Right cardiac atrium (tissue), 5 donors: ENCODE measurements around the gene SLC22A25. TPM values are rescaled to one million over a fixed set of nuclear protein-coding genes. Genes with fewer than 3 reads are reported as not detected.
A peak's percentile ranks its signal among the peaks of the same experiment; 100 is the strongest.

ENCODE experiments used
- ATAC-seq, 2 donors: fragments of 200-7000 bp; cut with Tn5 transposase; one replicate each; pipeline versions ENCODE4 v1.8.0 to v1.9.1; 2020; ENCODE audit warnings: moderate library complexity in 2 of 2, mild to moderate bottlenecking in 1 of 2
- DNase-seq, 3 donors: peaks; one replicate each; pipeline ENCODE4 v3.0.0-alpha.2; 2020
- H3K27ac ChIP-seq: one replicate; pipeline ENCODE4 v1.5.1; 2013; ENCODE audit warnings: mild to moderate bottlenecking, low read length, control low read depth, moderate library complexity
- H3K27me3 ChIP-seq: one replicate; pipeline ENCODE4 v1.6.1; 2013; ENCODE audit not compliant: control insufficient read depth, insufficient read depth
- H3K4me1 ChIP-seq: one replicate; pipeline ENCODE4 v1.6.1; 2013; ENCODE audit warnings: low read length; ENCODE audit not compliant: control insufficient read depth, insufficient read depth
- H3K4me3 ChIP-seq: one replicate; pipeline ENCODE4 v1.5.1; 2013; ENCODE audit warnings: low read length, control low read depth
- H3K9me3 ChIP-seq: one replicate; pipeline ENCODE4 v1.6.1; 2013; ENCODE audit warnings: low read length; ENCODE audit not compliant: control insufficient read depth
- WGBS: extraction: QIAGEN DNeasy Blood & Tissue Kit; methylation state at CpG from one replicate; pipeline ENCODE4 v1.1.7; 2013; 5-methylcytosine and 5-hydroxymethylcytosine counted together
- intact Hi-C, 4 donors: fragments of 100-400 bp; cut with DNase I; formaldehyde crosslinking; loops; one replicate each; pipeline versions ENCODE4 v1.11.0 to v1.14.0; 2022 to 2023
- long read RNA-seq, 4 donors: library from polyadenylated mRNA; unstranded; transcript quantifications; one replicate each; pipeline ENCODE4 v2.0.0, GENCODE V29; 2020 to 2021
- polyA plus RNA-seq: library from polyadenylated mRNA; stranded (reverse); fragments of 200-250 nt; gene quantifications from one replicate; pipeline ENCODE4 v1.2.3, GENCODE V29; 2013
- total RNA-seq, 4 donors: library from RNA; stranded (reverse); fragmentation: NEBNext Ultra II Directional; extraction: Animal tissue kit (Norgen Biotek cat#: 25700); gene quantifications; one replicate each; pipeline ENCODE4 v1.2.1, GENCODE V29; 2021
- donor health status: healthy with polysubstance abuse.
- donor health status: DM: no; HTN: yes; CAD: no.
- donor health status: DM: no; HTN: no; CAD: no.
- donor health status: DM: no; HTN: yes; CAD: no; lungs with severe emphysema.
- donor health status: DM: yes; HTN: yes; CAD: no.

Gene SLC22A25
- total RNA-seq: not detected
- not detected for polyA plus RNA-seq
- long read RNA-seq, donor 1: 0 reads
- long read RNA-seq, donor 2: 0 reads
- long read RNA-seq, donor 3: 0 reads
- long read RNA-seq, donor 4: 0 reads

- Histone ChIP-seq H3K4me1 (no peaks in the 10 kb centered on the region), H3K9me3 (no peaks in the 10 kb centered on the region), H3K4me3 (no peak within 1 kb of the TSS), H3K27me3 (no peaks in the 10 kb centered on the region), H3K27ac (no peak within 1 kb of the TSS)
- ATAC-seq: no peak
- intact Hi-C loops: no loop called here
- DNase-seq: peak in 1 of 3 donors; percentile 20
- 47% methylated on average over 5 of the region's 5 CpGs for WGBS
These were observed at the start of gene SLC22A25 for GRCh38 chr11:63243533-63243932. TSS of gene SLC22A25 (minus strand) at chr11:63243599. CDS start at chr11:63229652, 13,947 bp downstream.

- intact Hi-C loops: no loop called here
- no peak for ATAC-seq
- WGBS: 84% methylated on average over 4 of the region's 4 CpGs
- Histone ChIP-seq H3K27me3 (no peaks in the 10 kb centered on the region), H3K4me3 (no peak overlapping the region), H3K27ac (no peak overlapping the region), H3K4me1 (no peaks in the 10 kb centered on the region), H3K9me3 (no peaks in the 10 kb centered on the region)
- DNase-seq: no peak
These were observed 46.9 kb upstream of the SLC22A25 start for GRCh38 chr11:63290285-63290684.

- Histone ChIP-seq H3K9me3 (no peaks in the 10 kb centered on the region), H3K4me1 (no peaks in the 10 kb centered on the region), H3K27me3 (no peaks in the 10 kb centered on the region), H3K4me3 (no peak overlapping the region), H3K27ac (no peak overlapping the region)
- WGBS: 69% methylated on average over 5 of the region's 5 CpGs
- DNase-seq (no peak), ATAC-seq (no peak)
- intact Hi-C loops: no loop called here
These were observed 46.3 kb upstream of the SLC22A25 start for GRCh38 chr11:63289658-63290057.

GRCh38 chr11:63282579-63282978, 39.2 kb upstream of the SLC22A25 start:
- ATAC-seq (no peak), DNase-seq (no peak)
- Histone ChIP-seq H3K27me3 (no peaks in the 10 kb centered on the region), H3K9me3 (no peaks in the 10 kb centered on the region), H3K27ac (no peak overlapping the region), H3K4me1 (no peaks in the 10 kb centered on the region), H3K4me3 (no peak overlapping the region)
- intact Hi-C loops: no loop called here

- ATAC-seq (no peak), DNase-seq (no peak)
- Histone ChIP-seq H3K27ac (no peak overlapping the region), H3K4me3 (no peak overlapping the region), H3K9me3 (no peaks in the 10 kb centered on the region), H3K4me1 (no peaks in the 10 kb centered on the region), H3K27me3 (no peaks in the 10 kb centered on the region)
- intact Hi-C loops: no loop called here
These were observed 37.5 kb upstream of the SLC22A25 start for GRCh38 chr11:63280920-63281319.

- intact Hi-C loops: no loop called here
- Histone ChIP-seq H3K4me3 (no peak overlapping the region), H3K27ac (no peak overlapping the region), H3K9me3 (no peaks in the 10 kb centered on the region), H3K4me1 (no peaks in the 10 kb centered on the region), H3K27me3 (no peaks in the 10 kb centered on the region)
- 15% methylated on average over 1 of the region's 1 CpG for WGBS
- DNase-seq: no peak
- no peak for ATAC-seq
These were observed 34.0 kb upstream of the SLC22A25 start for GRCh38 chr11:63277345-63277943.

GRCh38 chr11:63274776-63275175, 31.4 kb upstream of the SLC22A25 start:
- intact Hi-C loops: no loop called here
- no peak for DNase-seq
- WGBS: 69% methylated on average over 1 of the region's 1 CpG

GRCh38 chr11:63273685-63274084, 30.3 kb upstream of the SLC22A25 start:
- ATAC-seq (no peak), DNase-seq (no peak)
- Histone ChIP-seq H3K27me3 (no peaks in the 10 kb centered on the region), H3K4me3 (no peak overlapping the region), H3K9me3 (no peaks in the 10 kb centered on the region), H3K4me1 (no peaks in the 10 kb centered on the region), H3K27ac (no peak overlapping the region)
- intact Hi-C loops: no loop called here
- 92% methylated on average over 3 of the region's 3 CpGs for WGBS

More at GRCh38 chr11:63274776-63275175, 31.4 kb upstream of the SLC22A25 start:
- no peaks in the 10 kb centered on the region for H3K4me1 ChIP-seq
- H3K27ac ChIP-seq: no peak overlapping the region
- no peak for ATAC-seq
- no peaks in the 10 kb centered on the region for H3K27me3 ChIP-seq
- no peak overlapping the region for H3K4me3 ChIP-seq
- H3K9me3 ChIP-seq: no peaks in the 10 kb centered on the region

- Histone ChIP-seq H3K27ac (no peak overlapping the region), H3K9me3 (no peaks in the 10 kb centered on the region), H3K27me3 (no peaks in the 10 kb centered on the region), H3K4me3 (no peak overlapping the region), H3K4me1 (no peaks in the 10 kb centered on the region)
- intact Hi-C loops: no loop called here
- WGBS: 42% methylated on average over 3 of the region's 3 CpGs
- no peak for ATAC-seq
- DNase-seq: no peak
These were observed 19.1 kb upstream of the SLC22A25 start for GRCh38 chr11:63262547-63262946.

- DNase-seq (no peak), ATAC-seq (no peak)
- H3K27ac ChIP-seq: no peak overlapping the region
- H3K9me3 ChIP-seq: no peaks in the 10 kb centered on the region
- H3K27me3 ChIP-seq: no peaks in the 10 kb centered on the region
- no peak overlapping the region for H3K4me3 ChIP-seq
- no peaks in the 10 kb centered on the region for H3K4me1 ChIP-seq
- 76% methylated on average over 2 of the region's 2 CpGs for WGBS
- intact Hi-C loops: no loop called here
These were observed 7.9 kb upstream of the SLC22A25 start for GRCh38 chr11:63251312-63251711.

GRCh38 chr11:63250162-63251050, 7.0 kb upstream of the SLC22A25 start:
- Histone ChIP-seq H3K27me3 (no peaks in the 10 kb centered on the region), H3K4me1 (no peaks in the 10 kb centered on the region), H3K4me3 (no peak overlapping the region), H3K9me3 (no peaks in the 10 kb centered on the region), H3K27ac (no peak overlapping the region)
- 87% methylated on average over 5 of the region's 5 CpGs for WGBS
- ATAC-seq (no peak), DNase-seq (no peak)
- intact Hi-C loops: no loop called here
